H4 (cell line): Measurements from ENCODE around the gene SMYD3. TPM values are rescaled to one million over a fixed set of nuclear protein-coding genes. Genes with fewer than 3 reads are reported as not detected.

Source experiments
- DNase-seq: peaks from one replicate; pipeline ENCODE4 v3.0.0-alpha.2; 2015; ENCODE audit warnings: low spot score
- total RNA-seq: library from RNA; depleted of rRNA; stranded (reverse); fragments of >200 nt; shearing (Covaris generic); gene quantifications from 2 replicates; pipeline ENCODE4 v1.2.3, GENCODE V29; 2014

The SMYD3 gene
- total RNA-seq, 1 experiment from 2014 or later: 47.4 TPM

- DNase-seq: no peak
These were observed 232.0 kb downstream of the SMYD3 start for GRCh38 chr1:246275036-246275435.

- no peak for DNase-seq
These were observed 232.9 kb downstream of the SMYD3 start for GRCh38 chr1:246274186-246274585.

- no peak for DNase-seq
These were observed 235.6 kb downstream of the SMYD3 start for GRCh38 chr1:246271516-246271915.

- no peak for DNase-seq
These were observed 236.8 kb downstream of the SMYD3 start for GRCh38 chr1:246270236-246270635.

- no peak for DNase-seq
These were observed 237.6 kb downstream of the SMYD3 start for GRCh38 chr1:246269466-246269865.

GRCh38 chr1:246267896-246268295 is 239.2 kb downstream of the SMYD3 start:
- no peak for DNase-seq

GRCh38 chr1:246267426-246267825 is 239.7 kb downstream of the SMYD3 start:
- DNase-seq: no peak

GRCh38 chr1:246265481-246265880 is 241.6 kb downstream of the SMYD3 start:
- DNase-seq: no peak

GRCh38 chr1:246262281-246262680 is 244.8 kb downstream of the SMYD3 start:
- DNase-seq: no peak

GRCh38 chr1:246261639-246262038 is 245.4 kb downstream of the SMYD3 start:
- no peak for DNase-seq

- DNase-seq: no peak
These were observed 248.8 kb downstream of the SMYD3 start for GRCh38 chr1:246258250-246258649.

GRCh38 chr1:246255773-246256172 is 251.3 kb downstream of the SMYD3 start:
- DNase-seq: no peak

- DNase-seq: no peak
These were observed 252.2 kb downstream of the SMYD3 start for GRCh38 chr1:246254854-246255253.

- no peak for DNase-seq
These were observed 260.6 kb downstream of the SMYD3 start for GRCh38 chr1:246246430-246246829.

- DNase-seq: no peak
These were observed 261.5 kb downstream of the SMYD3 start for GRCh38 chr1:246245541-246245940.

- no peak for DNase-seq
These were observed 275.0 kb downstream of the SMYD3 start for GRCh38 chr1:246232126-246232525.

GRCh38 chr1:246226041-246226440 is 281.0 kb downstream of the SMYD3 start:
- no peak for DNase-seq

- no peak for DNase-seq
These were observed 285.4 kb downstream of the SMYD3 start for GRCh38 chr1:246221485-246222255.

- no peak for DNase-seq
These were observed 286.5 kb downstream of the SMYD3 start for GRCh38 chr1:246220495-246221065.

GRCh38 chr1:246219508-246220030 is 287.5 kb downstream of the SMYD3 start:
- DNase-seq: no peak

- no peak for DNase-seq
These were observed 288.4 kb downstream of the SMYD3 start for GRCh38 chr1:246218686-246219085.

- DNase-seq: no peak
These were observed 290.2 kb downstream of the SMYD3 start for GRCh38 chr1:246216906-246217305.

- DNase-seq: no peak
These were observed 291.6 kb downstream of the SMYD3 start for GRCh38 chr1:246215510-246215903.
